H1 (cell line): Measurements from ENCODE around the gene KDSR. TPM values are rescaled to one million over a fixed set of nuclear protein-coding genes. Genes with fewer than 3 reads are reported as not detected.

Experiments
- CTCF ChIA-PET: fragments of 300-600 bp; sonication (Branson Sonifier 250); formaldehyde crosslinking; loops from one replicate; lab custom pipeline; 2021; ENCODE audit not compliant: partially characterized antibody; lab: Charles Lee
- POLR2A ChIA-PET: fragments of 300-600 bp; sonication (Branson Sonifier 250); formaldehyde crosslinking; loops from one replicate; lab custom pipeline; 2021; ENCODE audit warnings: inconsistent platforms; ENCODE audit not compliant: partially characterized antibody; lab: Charles Lee
- DNase-seq, 2 experiments: peaks; one replicate each; pipeline versions ENCODE4 v3.0.0 to v3.0.0-alpha.2; 2010 to 2022; ENCODE audit warnings: low spot score in 2 of 2, low read depth in 1 of 2, mixed read lengths in 1 of 2
- FAIRE-seq: peaks from 2 replicates; lab custom pipeline; 2011; peaks lifted over from hg19 to GRCh38; lab: Jason Lieb, UNC
- H2AFZ ChIP-seq: 2 replicates; pipeline ENCODE4 v1.8.1; 2012; ENCODE audit warnings: low read length, inconsistent platforms
- H2AK5ac ChIP-seq: 2 replicates; pipeline ENCODE4 v1.6.1; 2013; ENCODE audit warnings: low read depth, low read length
- H2BK120ac ChIP-seq: replicated peaks from 2 replicates; pipeline ENCODE3; 2013; ENCODE audit warnings: low read depth, low read length, inconsistent platforms
- H2BK12ac ChIP-seq: 2 replicates; pipeline ENCODE4 v1.6.1; 2013; ENCODE audit warnings: low read depth, low read length
- H2BK15ac ChIP-seq: 2 replicates; pipeline ENCODE4 v1.6.1; 2013; ENCODE audit warnings: low read length
- H2BK20ac ChIP-seq: 2 replicates; pipeline ENCODE4 v1.6.1; 2013; ENCODE audit warnings: low read length
- H2BK5ac ChIP-seq: 2 replicates; pipeline ENCODE4 v1.6.1; 2013; ENCODE audit warnings: low read depth, low read length
- H3K14ac ChIP-seq: 2 replicates; pipeline ENCODE4 v1.6.1; 2013; ENCODE audit warnings: inconsistent platforms; ENCODE audit not compliant: insufficient read length
- H3K18ac ChIP-seq: 2 replicates; pipeline ENCODE4 v1.6.1; 2013; ENCODE audit warnings: low read length; ENCODE audit errors: extremely low read depth
- H3K23ac ChIP-seq: 2 replicates; pipeline ENCODE4 v1.6.1; 2013; ENCODE audit warnings: inconsistent platforms; ENCODE audit not compliant: insufficient read length
- H3K23me2 ChIP-seq: 2 replicates; pipeline ENCODE4 v1.6.1; 2013; ENCODE audit warnings: low read depth, low read length
- H3K27ac ChIP-seq: 2 replicates; pipeline ENCODE4 v1.6.1; 2011; ENCODE audit warnings: low read depth, low read length, inconsistent platforms
- H3K27me3 ChIP-seq, 4 experiments: replicated peaks in 1 of 4; 1 replicate in 1 of 4; 2 replicates in 3 of 4; pipeline versions ENCODE4 v1.6.1 to v1.8.1; 2011 to 2013; ENCODE audit warnings: low read length in 3 of 4, mild to moderate bottlenecking in 3 of 4, inconsistent platforms in 2 of 4, mixed read lengths in 2 of 4, moderate library complexity in 1 of 4; ENCODE audit not compliant: control insufficient read depth in 3 of 4, insufficient read depth in 3 of 4; ENCODE audit errors: extremely low read depth in 1 of 4
- H3K36me3 ChIP-seq, 4 experiments: 2 replicates each; pipeline versions ENCODE4 v1.6.1 to v1.8.1; 2011 to 2013; ENCODE audit warnings: mild to moderate bottlenecking in 4 of 4, low read length in 3 of 4, moderate library complexity in 2 of 4, control low read depth in 1 of 4, inconsistent platforms in 1 of 4; ENCODE audit not compliant: insufficient read depth in 4 of 4, control insufficient read depth in 2 of 4
- H3K4ac ChIP-seq: replicated peaks from 2 replicates; pipeline ENCODE3; 2013; ENCODE audit warnings: low read length, low read depth, mixed read lengths, inconsistent platforms; ENCODE audit not compliant: insufficient read length
- H3K4me1 ChIP-seq, 4 experiments: replicated peaks in 1 of 4; 1 replicate in 1 of 4; 2 replicates in 3 of 4; pipeline versions ENCODE4 v1.6.1 to v1.8.1; 2011 to 2013; ENCODE audit warnings: low read length in 3 of 4, inconsistent platforms in 2 of 4, mixed read lengths in 1 of 4; ENCODE audit not compliant: insufficient read depth in 4 of 4, control insufficient read depth in 3 of 4
- H3K4me2 ChIP-seq, 2 experiments: 2 replicates each; pipeline versions ENCODE4 v1.6.1 to v1.8.1; 2011 to 2013; ENCODE audit warnings: low read depth in 2 of 2, low read length in 2 of 2, control low read depth in 1 of 2, inconsistent platforms in 1 of 2, mild to moderate bottlenecking in 1 of 2; ENCODE audit not compliant: insufficient read depth in 1 of 2
- H3K4me3 ChIP-seq, 4 experiments: fragments of 200-600, 300-600 bp in 1 of 4; sonication (generic), shearing (Covaris generic), sonication (Bioruptor Twin) in 1 of 4; 2 replicates each; pipeline versions ENCODE4 v1.5.1 to v1.8.1; 2011 to 2016; ENCODE audit warnings: low read length in 4 of 4, low read depth in 3 of 4, control low read depth in 2 of 4, inconsistent platforms in 2 of 4, mild to moderate bottlenecking in 2 of 4, mixed read lengths in 1 of 4, moderate library complexity in 1 of 4; ENCODE audit not compliant: insufficient read depth in 2 of 4; ENCODE audit errors: extremely low read depth in 1 of 4
- H3K56ac ChIP-seq: replicated peaks from 2 replicates; pipeline ENCODE3; 2013; ENCODE audit warnings: low read depth, mild to moderate bottlenecking, mixed read lengths, low read length, inconsistent platforms; ENCODE audit not compliant: insufficient read length
- H3K79me1 ChIP-seq: 2 replicates; pipeline ENCODE4 v1.6.1; 2013; ENCODE audit warnings: low read depth, low read length, control low read depth
- H3K79me2 ChIP-seq, 2 experiments: 2 replicates each; pipeline versions ENCODE4 v1.6.1 to v1.8.1; 2012 to 2013; ENCODE audit warnings: low read length in 2 of 2, mild to moderate bottlenecking in 2 of 2, inconsistent platforms in 1 of 2; ENCODE audit not compliant: insufficient read depth in 2 of 2, control insufficient read depth in 1 of 2
- H3K9ac ChIP-seq, 4 experiments: replicated peaks in 1 of 4; 1 replicate in 1 of 4; 2 replicates in 3 of 4; pipeline versions ENCODE4 v1.6.1 to v1.8.1; 2011 to 2013; ENCODE audit warnings: low read depth in 3 of 4, low read length in 3 of 4, control low read depth in 2 of 4, mild to moderate bottlenecking in 2 of 4, moderate library complexity in 2 of 4, inconsistent platforms in 1 of 4; ENCODE audit errors: extremely low read depth in 1 of 4
- H3K9me3 ChIP-seq, 2 experiments: 2 replicates each; pipeline versions ENCODE4 v1.6.1 to v1.8.1; 2012 to 2013; ENCODE audit warnings: mild to moderate bottlenecking in 2 of 2, moderate library complexity in 2 of 2, control low read depth in 1 of 2, inconsistent platforms in 1 of 2, low read depth in 1 of 2, low read length in 1 of 2, mixed read lengths in 1 of 2; ENCODE audit not compliant: insufficient read depth in 2 of 2
- H4K20me1 ChIP-seq, 2 experiments: replicated peaks in 1 of 2; 2 replicates each; pipeline versions ENCODE3 to v1.8.1; 2011 to 2013; ENCODE audit warnings: inconsistent platforms in 2 of 2, low read length in 2 of 2, mild to moderate bottlenecking in 1 of 2; ENCODE audit not compliant: insufficient read depth in 2 of 2, control insufficient read depth in 1 of 2
- H4K5ac ChIP-seq: 2 replicates; pipeline ENCODE4 v1.6.1; 2013; ENCODE audit warnings: low read length, low read depth, mixed read lengths, inconsistent platforms; ENCODE audit not compliant: insufficient read length
- H4K8ac ChIP-seq: 2 replicates; pipeline ENCODE4 v1.8.0; 2013; ENCODE audit warnings: mild to moderate bottlenecking, moderate library complexity, low read length, inconsistent platforms; ENCODE audit not compliant: insufficient read depth; ENCODE audit errors: extremely low read depth
- H4K91ac ChIP-seq: replicated peaks from 2 replicates; pipeline ENCODE3; 2013; ENCODE audit warnings: low read length, mixed read lengths, inconsistent platforms; ENCODE audit not compliant: insufficient read length
- FOSL1 ChIP-seq: IDR thresholded peaks from 2 replicates; pipeline ENCODE4 v1.6.1; 2011; ENCODE audit warnings: mild to moderate bottlenecking, low read depth, low read length, moderate library complexity; ENCODE audit not compliant: insufficient read depth
- MAFK ChIP-seq: IDR thresholded peaks from 2 replicates; pipeline ENCODE4 v1.6.1; 2012; ENCODE audit warnings: low read depth, mild to moderate bottlenecking, improper control_type of control experiment, low read length
- MAX ChIP-seq: IDR thresholded peaks from 2 replicates; pipeline ENCODE4 v1.6.1; 2012; ENCODE audit warnings: inconsistent platforms
- NANOG ChIP-seq: IDR thresholded peaks from 2 replicates; pipeline ENCODE4 v1.6.1; 2011; ENCODE audit warnings: low read length, low read depth, mild to moderate bottlenecking, inconsistent platforms; ENCODE audit not compliant: insufficient read depth, poor library complexity, severe bottlenecking
- NRF1 ChIP-seq: IDR thresholded peaks from 2 replicates; pipeline ENCODE4 v1.6.1; 2011; ENCODE audit warnings: mild to moderate bottlenecking, low read depth, low read length, improper control_type of control experiment
- PHF8 ChIP-seq: fragments of 200-600 bp; sonication (generic); conservative IDR thresholded peaks from 2 replicates; pipeline ENCODE4 v1.7.1; 2012; ENCODE audit warnings: low read depth, mild to moderate bottlenecking, inconsistent platforms, low read length, moderate library complexity
- POLR2AphosphoS5 ChIP-seq: IDR thresholded peaks from 2 replicates; pipeline ENCODE4 v1.6.1; 2011; ENCODE audit warnings: low read depth, low read length
- RFX5 ChIP-seq: IDR thresholded peaks from 2 replicates; pipeline ENCODE4 v1.6.1; 2011; ENCODE audit warnings: low read depth, low read length, improper control_type of control experiment, borderline replicate concordance
- SP4 ChIP-seq: IDR thresholded peaks from 2 replicates; pipeline ENCODE4 v1.6.1; 2012; ENCODE audit warnings: low read length, inconsistent platforms
- YY1 ChIP-seq: IDR thresholded peaks from 2 replicates; pipeline ENCODE4 v1.6.1; 2011; ENCODE audit warnings: low read depth, mild to moderate bottlenecking, low read length
- WGBS, 2 experiments: shearing (Covaris generic) in 1 of 2; methylation state at CpG; one replicate each; pipeline versions ENCODE4 v1.1.6 to v1.1.7; 2013 to 2015; ENCODE audit warnings: low lambda C conversion rate in 2 of 2, mixed read lengths in 2 of 2, inconsistent platforms in 1 of 2, low coverage in 1 of 2, missing lambda C conversion rate in 1 of 2; ENCODE audit not compliant: insufficient replicate concordance in 2 of 2, insufficient coverage in 1 of 2, insufficient read length in 1 of 2; ENCODE audit errors: extremely low coverage in 1 of 2, missing lambda C conversion rate in 1 of 2; 5-methylcytosine and 5-hydroxymethylcytosine counted together
- polyA plus RNA-seq, 7 experiments: library from polyadenylated mRNA; depleted of rRNA in 3 of 7; stranded (reverse) in 5 of 7; unstranded in 2 of 7; fragments of >200 nt in 5 of 7; fragments of 200-250 nt in 2 of 7; gene quantifications; 1 replicate in 5 of 7; 2 replicates in 1 of 7; 4 replicates in 1 of 7; pipeline versions ENCODE4 v1.2.1 to v1.2.3, GENCODE V29; 2011 to 2013; ENCODE audit warnings: missing spikeins in 2 of 7, mixed read lengths in 2 of 7
- total RNA-seq: library from RNA; stranded (reverse); fragmentation: NEBNext Ultra II Directional; extraction: Animal tissue kit (Norgen Biotek cat#: 25700); gene quantifications from 2 replicates; pipeline ENCODE4 v1.2.1, GENCODE V29; 2021

The KDSR gene
- total and polyA plus RNA-seq, 2 of the 8 experiments (the other 6 are each of a cell fraction or from before 2014, with no cell fraction given), result 12.4 to 50.5 TPM

DNA sequence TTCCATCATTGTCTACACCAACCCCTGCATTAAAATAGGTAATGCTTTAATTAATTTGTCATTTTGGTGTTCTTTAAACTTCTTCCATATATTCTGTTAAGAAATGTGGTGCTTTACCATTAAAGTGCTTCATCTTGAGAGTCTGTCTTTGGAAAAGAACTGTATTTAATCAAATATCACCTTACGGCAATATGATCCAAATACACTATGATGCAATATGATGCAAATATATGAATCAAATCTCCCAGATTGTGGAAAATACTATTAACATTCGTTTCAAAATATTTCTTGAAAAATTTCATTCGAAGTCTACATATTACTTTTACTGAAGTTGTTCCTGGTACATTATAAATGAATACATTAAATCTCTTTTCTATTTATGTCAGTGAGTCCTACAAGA lies 32.3 kb upstream of the KDSR start:
- H2AFZ ChIP-seq, result no peak overlapping the region
- H3K4me1 ChIP-seq, result no peaks in the 10 kb centered on the region
- CTCF ChIA-PET, result interaction anchor here (2.0 kb wide), 1 partner anchor 11 kb away, joined by 6 read pairs; no protein-coding TSS in a partner anchor
- H3K23ac ChIP-seq, result no peak overlapping the region
- H2AK5ac ChIP-seq, result no peak overlapping the region
- FAIRE-seq, result no peak
- no peak overlapping the region for H2BK15ac ChIP-seq
- no peak overlapping the region for H3K9ac ChIP-seq
- no peak overlapping the region for H2BK20ac ChIP-seq
- no peaks in the 10 kb centered on the region for H3K79me2 ChIP-seq
- WGBS, 2 experiments, result 83% methylated on average over 3 of the region's 3 CpGs; no CpG with 5 or more reads in 1 of the 2 experiments
- H4K5ac ChIP-seq, result no peak overlapping the region
- no peak overlapping the region for H3K14ac ChIP-seq
- no peak overlapping the region for H3K18ac ChIP-seq
- H3K23me2 ChIP-seq, result no peaks in the 10 kb centered on the region
- H3K27ac ChIP-seq, result no peak overlapping the region
- H3K9me3 ChIP-seq, result no peaks in the 10 kb centered on the region
- no peak for DNase-seq
- H3K79me1 ChIP-seq, result no peaks in the 10 kb centered on the region
- no peak overlapping the region for H2BK12ac ChIP-seq
- no peak overlapping the region for H2BK5ac ChIP-seq
- POLR2A ChIA-PET, result no interaction called here
- H3K36me3 ChIP-seq, result peaks cover 8 to 85% (median 42%) of the 10 kb centered on the region in 4 experiments
- no peaks in the 10 kb centered on the region for H4K20me1 ChIP-seq
- H3K56ac ChIP-seq, result no peak overlapping the region
- no peak overlapping the region for H3K4me2 ChIP-seq
- H3K4ac ChIP-seq, result no peak overlapping the region
- TF ChIP-seq NRF1 (no peak), RFX5 (no peak), NANOG (no peak), MAFK (no peak), MAX (no peak), YY1 (no peak), SP4 (no peak), FOSL1 (no peak), POLR2AphosphoS5 (no peak), PHF8 (no peak)
- TF ChIP-seq, all 59 proteins: peak for 0
- Histone ChIP-seq H3K27me3 (peaks cover 0 to 1% (median 0%) of the 10 kb centered on the region in 4 experiments; a peak in 1 of 7 replicates), H3K4me3 (no peak overlapping the region), H4K91ac (no peak overlapping the region), H2BK120ac (no peak overlapping the region), H4K8ac (no peak overlapping the region)
